HFF-Myc (cell line): ENCODE measurements around the gene KLHDC9.
A peak's percentile ranks its signal among the peaks of the same experiment; 100 is the strongest.

Experiments
- DNase-seq: peaks from one replicate; pipeline ENCODE4 v3.0.0-alpha.2; 2011; ENCODE audit warnings: low read depth; ENCODE audit errors: extremely low read depth
- H3K4me3 ChIP-seq: replicated peaks from 2 replicates; pipeline ENCODE4 v1.5.1; 2011; ENCODE audit warnings: low read depth, mild to moderate bottlenecking, control low read depth, low read length
- CTCF ChIP-seq: IDR thresholded peaks from 2 replicates; pipeline ENCODE4 v1.5.1; 2012; ENCODE audit warnings: mild to moderate bottlenecking, low read depth, low read length, control low read depth; ENCODE audit errors: missing control alignments

The KLHDC9 gene

GRCh38 chr1:161096015-161096414 is 2.1 kb upstream of the KLHDC9 start:
- H3K4me3 ChIP-seq = no peak overlapping the region
- no peak for DNase-seq
- TF ChIP-seq CTCF = no peak

GRCh38 chr1:161096530-161096929 is 1.6 kb upstream of the KLHDC9 start:
- no peak for DNase-seq
- H3K4me3 ChIP-seq = no peak overlapping the region
- no peak for TF ChIP-seq CTCF

- DNase-seq = no peak
- TF ChIP-seq CTCF = no peak
- peak overlapping the region; percentile 49 for H3K4me3 ChIP-seq
Measured at GRCh38 chr1:161099090-161099802, 1.1 kb downstream of the KLHDC9 start.

- no peak for DNase-seq
- no peak for TF ChIP-seq CTCF
- H3K4me3 ChIP-seq = no peak overlapping the region
Measured at GRCh38 chr1:161100556-161100955, 2.4 kb downstream of the KLHDC9 start.

- no peak overlapping the region for H3K4me3 ChIP-seq
- TF ChIP-seq CTCF = no peak
- no peak for DNase-seq
Measured at GRCh38 chr1:161106431-161106830, 8.3 kb downstream of the KLHDC9 start.

- DNase-seq = no peak
- H3K4me3 ChIP-seq = no peak overlapping the region
- TF ChIP-seq CTCF = no peak
Measured at GRCh38 chr1:161111117-161111516, 13.0 kb downstream of the KLHDC9 start.

- no peak for DNase-seq
Measured at GRCh38 chr1:161111527-161111926, 13.4 kb downstream of the KLHDC9 start.

More at GRCh38 chr1:161111527-161111926, 13.4 kb downstream of the KLHDC9 start:
- H3K4me3 ChIP-seq = no peak overlapping the region
- no peak for TF ChIP-seq CTCF
